ENCODE measurements around the gene PRODH. TPM values are rescaled to one million over a fixed set of nuclear protein-coding genes. Genes with fewer than 3 reads are reported as not detected.
"Not testable (repeated sequence)": the region's sequence is repeated elsewhere in the genome, so short reads cannot be mapped to it uniquely, and the experiment has no call there.

Gene PRODH
- total and polyA plus RNA-seq, 4 experiments from 2014 or later = 0.15 to 0.23 (median 0.22) TPM; not detected in 1

- H3K4me3 Mint-ChIP-seq; POLR2A ChIA-PET (ENCODE audit: partially characterized antibody); H3K4me3 ChIP-seq (ENCODE audit: low read length in 2 of 2); H3K36me3 Mint-ChIP-seq; H3K27me3 ChIP-seq (ENCODE audit: insufficient read depth, low read length); H3K36me3 ChIP-seq (ENCODE audit: insufficient read depth, low read length); DNase-seq; H3K9me3 Mint-ChIP-seq; H3K27ac ChIP-seq (ENCODE audit: low read depth, low read length); H3K9me3 ChIP-seq (ENCODE audit: control insufficient read depth in 1 of 2, low read length in 2 of 2); H3K4me1 ChIP-seq (ENCODE audit: insufficient read depth, low read length); H3K27ac Mint-ChIP-seq; H3K4me1 Mint-ChIP-seq; intact Hi-C loops (cut with micrococcal nuclease); H3K27me3 Mint-ChIP-seq: not testable (repeated sequence)
- CTCF ChIA-PET (ENCODE audit: partially characterized antibody) = interaction anchor here (1.2 kb wide), 1 partner anchor 674 kb away, joined by 3 read pairs; no protein-coding TSS in a partner anchor
Observed at GRCh38 chr22:18956121-18956895, 20.2 kb upstream of the PRODH start.

- H3K9me3 ChIP-seq (ENCODE audit: control insufficient read depth in 1 of 2, low read length in 2 of 2) = no peaks in the 10 kb centered on the region
- Mint-ChIP-seq H3K27me3 (peaks cover 0 to 6% of the 10 kb centered on the region in 2 donors), H3K36me3 (no peaks in the 10 kb centered on the region), H3K27ac (no peak overlapping the region), H3K9me3 (no peaks in the 10 kb centered on the region), H3K4me3 (no peak overlapping the region), H3K4me1 (no peaks in the 10 kb centered on the region)
- no peaks in the 10 kb centered on the region for H3K4me1 ChIP-seq (ENCODE audit: insufficient read depth, low read length)
- ChIA-PET POLR2A (ENCODE audit: partially characterized antibody) (no interaction called here), CTCF (ENCODE audit: partially characterized antibody) (interaction anchor here (1.2 kb wide), 1 partner anchor 674 kb away, joined by 3 read pairs; no protein-coding TSS in a partner anchor)
- no peak for DNase-seq
- H3K27ac ChIP-seq (ENCODE audit: low read depth, low read length) = no peak overlapping the region
- no peaks in the 10 kb centered on the region for H3K36me3 ChIP-seq (ENCODE audit: insufficient read depth, low read length)
- intact Hi-C loops (cut with micrococcal nuclease) = no loop called here
- no peaks in the 10 kb centered on the region for H3K27me3 ChIP-seq (ENCODE audit: insufficient read depth, low read length)
- no peak overlapping the region for H3K4me3 ChIP-seq (ENCODE audit: low read length in 2 of 2)
Observed at GRCh38 chr22:18955696-18956095, 19.6 kb upstream of the PRODH start.

GRCh38 chr22:18954990-18955571 is 19.0 kb upstream of the PRODH start:
- DNase-seq = no peak
- no peaks in the 10 kb centered on the region for H3K4me1 ChIP-seq (ENCODE audit: insufficient read depth, low read length)
- H3K27ac Mint-ChIP-seq = no peak overlapping the region
- no peaks in the 10 kb centered on the region for H3K36me3 Mint-ChIP-seq
- ChIA-PET POLR2A (ENCODE audit: partially characterized antibody) (no interaction called here), CTCF (ENCODE audit: partially characterized antibody) (interaction anchor here (1.2 kb wide), 1 partner anchor 675 kb away, joined by 3 read pairs; no protein-coding TSS in a partner anchor)
- H3K27me3 ChIP-seq (ENCODE audit: insufficient read depth, low read length) = no peaks in the 10 kb centered on the region
- H3K9me3 ChIP-seq (ENCODE audit: control insufficient read depth in 1 of 2, low read length in 2 of 2) = no peaks in the 10 kb centered on the region
- no peaks in the 10 kb centered on the region for H3K36me3 ChIP-seq (ENCODE audit: insufficient read depth, low read length)
- H3K4me3 Mint-ChIP-seq = no peak overlapping the region
- H3K4me1 Mint-ChIP-seq = no peaks in the 10 kb centered on the region
- H3K9me3 Mint-ChIP-seq = no peaks in the 10 kb centered on the region
- H3K27ac ChIP-seq (ENCODE audit: low read depth, low read length) = no peak overlapping the region
- H3K27me3 Mint-ChIP-seq = peaks cover 2 to 11% of the 10 kb centered on the region in 2 donors
- intact Hi-C loops (cut with micrococcal nuclease) = no loop called here
- H3K4me3 ChIP-seq (ENCODE audit: low read length in 2 of 2) = no peak overlapping the region

GRCh38 chr22:18954303-18954989 is 18.4 kb upstream of the PRODH start:
- H3K9me3 Mint-ChIP-seq; H3K27ac Mint-ChIP-seq; H3K27ac ChIP-seq (ENCODE audit: low read depth, low read length); H3K4me1 ChIP-seq (ENCODE audit: insufficient read depth, low read length); H3K4me1 Mint-ChIP-seq; H3K36me3 Mint-ChIP-seq; H3K4me3 Mint-ChIP-seq; H3K4me3 ChIP-seq (ENCODE audit: low read length in 2 of 2); H3K9me3 ChIP-seq (ENCODE audit: control insufficient read depth in 1 of 2, low read length in 2 of 2); intact Hi-C loops (cut with micrococcal nuclease); POLR2A ChIA-PET (ENCODE audit: partially characterized antibody); H3K27me3 ChIP-seq (ENCODE audit: insufficient read depth, low read length); CTCF ChIA-PET (ENCODE audit: partially characterized antibody); H3K36me3 ChIP-seq (ENCODE audit: insufficient read depth, low read length): not testable (repeated sequence)
- H3K27me3 Mint-ChIP-seq = peaks cover 4 to 17% of the 10 kb centered on the region in 2 donors
- DNase-seq = peak in 4 of 5 donors; percentile 37 to 56 (median 40)

- POLR2A ChIA-PET (ENCODE audit: partially characterized antibody); H3K4me3 Mint-ChIP-seq; H3K4me1 ChIP-seq (ENCODE audit: insufficient read depth, low read length); H3K27me3 ChIP-seq (ENCODE audit: insufficient read depth, low read length); intact Hi-C loops (cut with micrococcal nuclease); H3K9me3 ChIP-seq (ENCODE audit: control insufficient read depth in 1 of 2, low read length in 2 of 2); H3K4me1 Mint-ChIP-seq; H3K27ac ChIP-seq (ENCODE audit: low read depth, low read length); H3K36me3 ChIP-seq (ENCODE audit: insufficient read depth, low read length); H3K9me3 Mint-ChIP-seq; H3K36me3 Mint-ChIP-seq; DNase-seq; CTCF ChIA-PET (ENCODE audit: partially characterized antibody); H3K27ac Mint-ChIP-seq; H3K4me3 ChIP-seq (ENCODE audit: low read length in 2 of 2): not testable (repeated sequence)
- H3K27me3 Mint-ChIP-seq = peaks cover 4 to 20% of the 10 kb centered on the region in 2 donors
Observed at GRCh38 chr22:18953128-18953527, 17.0 kb upstream of the PRODH start.

- no peaks in the 10 kb centered on the region for H3K4me1 ChIP-seq (ENCODE audit: insufficient read depth, low read length)
- Mint-ChIP-seq H3K4me1 (no peaks in the 10 kb centered on the region), H3K27ac (no peak overlapping the region), H3K27me3 (peaks cover 4 to 24% of the 10 kb centered on the region in 2 donors), H3K9me3 (no peaks in the 10 kb centered on the region), H3K4me3 (no peak overlapping the region), H3K36me3 (no peaks in the 10 kb centered on the region)
- ChIA-PET CTCF (ENCODE audit: partially characterized antibody) (no interaction called here), POLR2A (ENCODE audit: partially characterized antibody) (no interaction called here)
- H3K27me3 ChIP-seq (ENCODE audit: insufficient read depth, low read length) = no peaks in the 10 kb centered on the region
- H3K27ac ChIP-seq (ENCODE audit: low read depth, low read length) = no peak overlapping the region
- no peak overlapping the region for H3K4me3 ChIP-seq (ENCODE audit: low read length in 2 of 2)
- DNase-seq = no peak
- intact Hi-C loops (cut with micrococcal nuclease) = no loop called here
- H3K9me3 ChIP-seq (ENCODE audit: control insufficient read depth in 1 of 2, low read length in 2 of 2) = no peaks in the 10 kb centered on the region
- no peaks in the 10 kb centered on the region for H3K36me3 ChIP-seq (ENCODE audit: insufficient read depth, low read length)
Observed at GRCh38 chr22:18952022-18952421, 15.9 kb upstream of the PRODH start.

GRCh38 chr22:18950141-18950540 is 14.0 kb upstream of the PRODH start:
- no peaks in the 10 kb centered on the region for H3K4me1 Mint-ChIP-seq
- no peaks in the 10 kb centered on the region for H3K4me1 ChIP-seq (ENCODE audit: insufficient read depth, low read length)
- peaks cover 4 to 22% of the 10 kb centered on the region in 2 donors for H3K27me3 Mint-ChIP-seq
- H3K27ac Mint-ChIP-seq = no peak overlapping the region
- no peak overlapping the region for H3K4me3 ChIP-seq (ENCODE audit: low read length in 2 of 2)
- CTCF ChIA-PET (ENCODE audit: partially characterized antibody) = interaction anchor here (0.6 kb wide), 1 partner anchor 1056 kb away, joined by 3 read pairs; no protein-coding TSS in a partner anchor
- no peaks in the 10 kb centered on the region for H3K36me3 ChIP-seq (ENCODE audit: insufficient read depth, low read length)
- DNase-seq = no peak
- POLR2A ChIA-PET (ENCODE audit: partially characterized antibody) = no interaction called here
- H3K36me3 Mint-ChIP-seq = no peaks in the 10 kb centered on the region
- no peaks in the 10 kb centered on the region for H3K27me3 ChIP-seq (ENCODE audit: insufficient read depth, low read length)
- no peaks in the 10 kb centered on the region for H3K9me3 ChIP-seq (ENCODE audit: control insufficient read depth in 1 of 2, low read length in 2 of 2)
- no peaks in the 10 kb centered on the region for H3K9me3 Mint-ChIP-seq
- H3K27ac ChIP-seq (ENCODE audit: low read depth, low read length) = no peak overlapping the region
- H3K4me3 Mint-ChIP-seq = no peak overlapping the region
- intact Hi-C loops (cut with micrococcal nuclease) = no loop called here
